Lower leg skin (tissue), 4 donors: ENCODE measurements around the gene GTF2F1. TPM values are rescaled to one million over a fixed set of nuclear protein-coding genes. Genes with fewer than 3 reads are reported as not detected.
"Not testable (repeated sequence)": the region's sequence is repeated elsewhere in the genome, so short reads cannot be mapped to it uniquely, and the experiment has no call there.

Experiments used
- DNase-seq, 2 donors: peaks; one replicate each; pipeline ENCODE4 v3.0.0-alpha.2; 2019; ENCODE audit warnings: low spot score in 2 of 2
- H3K4me3 ChIP-seq: fragments of 200-600 bp; sonication (generic); 2 replicates; pipeline ENCODE4 v1.5.1; 2017; ENCODE audit warnings: mild to moderate bottlenecking, low read depth; ENCODE audit not compliant: poor library complexity, severe bottlenecking
- POLR2A ChIP-seq, 2 donors: fragments of 450-650 bp; IDR thresholded peaks; one replicate each; pipeline ENCODE4 v1.6.1; 2016 to 2017; ENCODE audit warnings: antibody characterized with exemption in 2 of 2, mild to moderate bottlenecking in 1 of 2, moderate library complexity in 1 of 2
- WGBS, 2 donors: methylation state at CpG; one replicate each; pipeline ENCODE4 v1.1.5; 2018; 5-methylcytosine and 5-hydroxymethylcytosine counted together
- intact Hi-C: fragments of 100-400 bp; cut with DNase I; formaldehyde crosslinking; loops from one replicate; pipeline ENCODE4 v1.15.0; 2023; ENCODE audit warnings: low total_unique reads
- total RNA-seq, 4 donors: library from RNA; depleted of rRNA; stranded (reverse); fragments of >200 nt; gene quantifications; one replicate each; pipeline ENCODE4 v1.1.0, GENCODE V29; 2016
- TF ChIP-seq, protein P1 (sequence below), 3 donors: fragments of 450-650 bp; IDR thresholded peaks; one replicate each; pipeline ENCODE4 v1.5.1; 2016; ENCODE audit warnings: antibody characterized with exemption in 3 of 3, mild to moderate bottlenecking in 3 of 3, moderate library complexity in 2 of 3

The GTF2F1 gene
- total RNA-seq, 4 donors from 2014 or later: 33.2 to 59.5 (median 43.1) TPM

DNA sequence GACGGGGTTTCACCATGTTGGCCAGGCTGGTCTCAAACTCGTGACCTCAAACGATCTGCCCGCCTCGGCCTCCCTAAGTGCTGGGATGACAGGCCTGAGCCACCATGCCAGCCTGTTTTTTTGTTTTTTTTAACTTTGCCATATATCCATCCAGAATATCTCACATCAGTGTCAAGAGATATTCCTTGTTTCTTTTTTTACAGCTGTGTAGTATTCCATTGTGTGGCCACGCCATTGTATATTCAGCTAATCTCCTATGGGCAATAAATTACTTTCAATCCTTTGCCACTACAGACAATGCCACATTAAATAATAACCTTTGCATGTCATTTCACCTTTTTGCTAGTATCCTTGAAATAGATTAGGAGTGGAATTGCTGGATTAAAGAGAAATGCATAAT lies 16.4 kb upstream of the GTF2F1 start:
- WGBS, 2 donors: 93 to 97% methylated on average over 6 of the region's 6 CpGs
- H3K4me3 ChIP-seq: no peak overlapping the region
- TF ChIP-seq, protein P1, sequence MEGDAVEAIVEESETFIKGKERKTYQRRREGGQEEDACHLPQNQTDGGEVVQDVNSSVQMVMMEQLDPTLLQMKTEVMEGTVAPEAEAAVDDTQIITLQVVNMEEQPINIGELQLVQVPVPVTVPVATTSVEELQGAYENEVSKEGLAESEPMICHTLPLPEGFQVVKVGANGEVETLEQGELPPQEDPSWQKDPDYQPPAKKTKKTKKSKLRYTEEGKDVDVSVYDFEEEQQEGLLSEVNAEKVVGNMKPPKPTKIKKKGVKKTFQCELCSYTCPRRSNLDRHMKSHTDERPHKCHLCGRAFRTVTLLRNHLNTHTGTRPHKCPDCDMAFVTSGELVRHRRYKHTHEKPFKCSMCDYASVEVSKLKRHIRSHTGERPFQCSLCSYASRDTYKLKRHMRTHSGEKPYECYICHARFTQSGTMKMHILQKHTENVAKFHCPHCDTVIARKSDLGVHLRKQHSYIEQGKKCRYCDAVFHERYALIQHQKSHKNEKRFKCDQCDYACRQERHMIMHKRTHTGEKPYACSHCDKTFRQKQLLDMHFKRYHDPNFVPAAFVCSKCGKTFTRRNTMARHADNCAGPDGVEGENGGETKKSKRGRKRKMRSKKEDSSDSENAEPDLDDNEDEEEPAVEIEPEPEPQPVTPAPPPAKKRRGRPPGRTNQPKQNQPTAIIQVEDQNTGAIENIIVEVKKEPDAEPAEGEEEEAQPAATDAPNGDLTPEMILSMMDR (IDR thresholded peaks at IDR 0.05): no peak
- TF ChIP-seq POLR2A (IDR thresholded peaks at IDR 0.05): no peak
- DNase-seq: no peak
- intact Hi-C loops: no loop called here

- DNase-seq: no peak
- 84 to 85% methylated on average over 5 of the region's 5 CpGs for WGBS, 2 donors
- H3K4me3 ChIP-seq: no peak overlapping the region
- no peak for TF ChIP-seq POLR2A (IDR thresholded peaks at IDR 0.05)
- TF ChIP-seq, protein P1 (IDR thresholded peaks at IDR 0.05): no peak
- intact Hi-C loops: no loop called here
Observed at GRCh38 chr19:6406401-6406800, 13.4 kb upstream of the GTF2F1 start.

- TF ChIP-seq POLR2A (IDR thresholded peaks at IDR 0.05): no peak
- TF ChIP-seq, protein P1 (IDR thresholded peaks at IDR 0.05): no peak
- H3K4me3 ChIP-seq: no peak overlapping the region
- intact Hi-C loops: no loop called here
- WGBS, 2 donors: 51 to 56% methylated on average over 22 of the region's 22 CpGs
- no peak for DNase-seq
Observed at GRCh38 chr19:6402837-6403608, 10.1 kb upstream of the GTF2F1 start.

DNA sequence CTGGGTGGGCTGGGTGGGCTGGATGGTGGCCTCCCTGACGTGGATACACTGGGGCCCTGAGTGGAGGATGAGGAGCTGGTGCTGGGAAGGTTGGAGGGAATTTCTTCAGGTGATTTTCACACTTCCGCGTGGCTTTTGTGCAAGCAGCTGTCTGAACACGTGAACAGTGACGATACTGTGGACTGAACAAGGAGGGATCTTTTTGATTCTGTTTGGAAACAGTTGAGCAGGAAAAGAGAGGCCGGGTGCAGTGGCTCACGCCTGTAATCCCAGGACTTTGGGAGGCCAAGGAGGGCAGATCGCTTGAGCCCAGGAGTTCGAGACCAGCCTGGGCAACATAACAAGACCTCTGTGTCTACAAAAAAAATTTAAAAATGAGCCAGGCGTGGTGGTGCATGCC lies 9.1 kb upstream of the GTF2F1 start:
- intact Hi-C loops: no loop called here
- H3K4me3 ChIP-seq: no peak overlapping the region
- TF ChIP-seq, protein P1 (IDR thresholded peaks at IDR 0.05): no peak
- TF ChIP-seq POLR2A (IDR thresholded peaks at IDR 0.05): no peak
- 89% methylated on average over 10 of the region's 10 CpGs for WGBS, 2 donors
- DNase-seq: no peak

GRCh38 chr19:6400062-6400944 lies 7.3 kb upstream of the GTF2F1 start:
- H3K4me3 ChIP-seq, intact Hi-C loops, DNase-seq: not testable (repeated sequence)
- WGBS, 2 donors: 86 to 92% methylated on average over 23 of the region's 23 CpGs

DNA sequence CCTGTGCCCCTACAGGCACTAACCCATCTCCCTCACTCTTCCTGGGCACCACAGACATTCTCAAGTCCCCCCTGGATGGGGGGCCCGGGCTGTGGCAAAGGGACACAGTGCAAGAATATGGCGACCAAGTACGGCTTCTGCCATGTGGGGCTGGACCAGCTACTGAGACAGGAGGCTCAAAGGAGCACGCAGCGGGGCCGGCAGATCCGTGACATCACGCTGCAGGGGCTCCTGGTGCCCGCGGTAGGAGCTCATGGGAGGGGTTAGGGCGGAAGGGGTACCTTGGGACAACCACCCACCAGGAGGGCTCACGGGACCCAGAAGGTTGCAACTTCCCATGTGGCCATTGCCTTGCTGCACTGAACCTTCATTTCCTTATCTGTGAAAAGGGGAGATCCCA lies 3.3 kb upstream of the GTF2F1 start:
- WGBS, 2 donors: 88 to 94% methylated on average over 10 to 12 of the region's 12 CpGs
- no peak overlapping the region for H3K4me3 ChIP-seq
- intact Hi-C loops: no loop called here
- no peak for DNase-seq
- TF ChIP-seq, protein P1 (IDR thresholded peaks at IDR 0.05): no peak
- TF ChIP-seq POLR2A (IDR thresholded peaks at IDR 0.05): no peak
